ENCODE results near the gene DRD3. TPM values are rescaled to one million over a fixed set of nuclear protein-coding genes. Genes with fewer than 3 reads are reported as not detected.
A peak's percentile ranks its signal among the peaks of the same experiment; 100 is the strongest.

Gene DRD3
- total and polyA plus RNA-seq, 2 experiments from 2014 or later, result 0.21 to 0.65 TPM

GRCh38 chr3:114179575-114179974 lies 723 bp upstream of the DRD3 start:
- DNase-seq (ENCODE audit: low spot score), result peak; percentile 77
- no peak overlapping the region for H3K4me3 Mint-ChIP-seq
- Histone ChIP-seq H3K4me2 (no peak overlapping the region), H3K36me3 (ENCODE audit: insufficient read depth) (0 out of 2 replicates have a peak, but pooled peaks cover under 1% of the 10 kb centered on the region), H3K4me3 (no peak overlapping the region), H3K79me2 (replicated peaks; ENCODE audit: insufficient read depth) (no peaks in the 10 kb centered on the region), H4K20me1 (replicated peaks; ENCODE audit: insufficient read depth) (no peaks in the 10 kb centered on the region), H3K4me1 (ENCODE audit: insufficient read depth) (peaks cover 46% of the 10 kb centered on the region), H3K27ac (ENCODE audit: low read depth) (no peak overlapping the region), H3K27me3 (ENCODE audit: insufficient read depth) (no peaks in the 10 kb centered on the region), H3F3A (replicated peaks; ENCODE audit: low read depth) (no peaks in the 10 kb centered on the region), H2AFZ (no peak overlapping the region), H3K9me2 (ENCODE audit: insufficient read depth) (no peaks in the 10 kb centered on the region)
- TF ChIP-seq ZNF331 (CRISPR knock-in tag; IDR thresholded peaks at IDR 0.05; ENCODE audit: low read depth) (no peak), EZH2 (IDR thresholded peaks at IDR 0.05; ENCODE audit: low read depth, unreplicated experiment) (no peak), CREB1 (CRISPR knock-in tag; IDR thresholded peaks at IDR 0.05; ENCODE audit: low read depth) (no peak), STAT1 (IDR thresholded peaks at IDR 0.05; ENCODE audit: unreplicated experiment) (no peak), NANOG (IDR thresholded peaks at IDR 0.05; ENCODE audit: borderline replicate concordance) (0 out of 2 replicates have a peak, but pooled peaks have one; percentile 6), POLR2AphosphoS5 (IDR thresholded peaks at IDR 0.05; ENCODE audit: low read depth) (no peak), EZH2phosphoT487 (IDR thresholded peaks at IDR 0.05; ENCODE audit: unreplicated experiment) (no peak), ZNF114 (CRISPR knock-in tag; IDR thresholded peaks at IDR 0.05) (no peak), JUNB (IDR thresholded peaks at IDR 0.05; ENCODE audit: unreplicated experiment) (no peak)
- TF ChIP-seq, protein P1, sequence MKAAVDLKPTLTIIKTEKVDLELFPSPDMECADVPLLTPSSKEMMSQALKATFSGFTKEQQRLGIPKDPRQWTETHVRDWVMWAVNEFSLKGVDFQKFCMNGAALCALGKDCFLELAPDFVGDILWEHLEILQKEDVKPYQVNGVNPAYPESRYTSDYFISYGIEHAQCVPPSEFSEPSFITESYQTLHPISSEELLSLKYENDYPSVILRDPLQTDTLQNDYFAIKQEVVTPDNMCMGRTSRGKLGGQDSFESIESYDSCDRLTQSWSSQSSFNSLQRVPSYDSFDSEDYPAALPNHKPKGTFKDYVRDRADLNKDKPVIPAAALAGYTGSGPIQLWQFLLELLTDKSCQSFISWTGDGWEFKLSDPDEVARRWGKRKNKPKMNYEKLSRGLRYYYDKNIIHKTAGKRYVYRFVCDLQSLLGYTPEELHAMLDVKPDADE (IDR thresholded peaks at IDR 0.05), result no peak
- TF ChIP-seq, protein P2, sequence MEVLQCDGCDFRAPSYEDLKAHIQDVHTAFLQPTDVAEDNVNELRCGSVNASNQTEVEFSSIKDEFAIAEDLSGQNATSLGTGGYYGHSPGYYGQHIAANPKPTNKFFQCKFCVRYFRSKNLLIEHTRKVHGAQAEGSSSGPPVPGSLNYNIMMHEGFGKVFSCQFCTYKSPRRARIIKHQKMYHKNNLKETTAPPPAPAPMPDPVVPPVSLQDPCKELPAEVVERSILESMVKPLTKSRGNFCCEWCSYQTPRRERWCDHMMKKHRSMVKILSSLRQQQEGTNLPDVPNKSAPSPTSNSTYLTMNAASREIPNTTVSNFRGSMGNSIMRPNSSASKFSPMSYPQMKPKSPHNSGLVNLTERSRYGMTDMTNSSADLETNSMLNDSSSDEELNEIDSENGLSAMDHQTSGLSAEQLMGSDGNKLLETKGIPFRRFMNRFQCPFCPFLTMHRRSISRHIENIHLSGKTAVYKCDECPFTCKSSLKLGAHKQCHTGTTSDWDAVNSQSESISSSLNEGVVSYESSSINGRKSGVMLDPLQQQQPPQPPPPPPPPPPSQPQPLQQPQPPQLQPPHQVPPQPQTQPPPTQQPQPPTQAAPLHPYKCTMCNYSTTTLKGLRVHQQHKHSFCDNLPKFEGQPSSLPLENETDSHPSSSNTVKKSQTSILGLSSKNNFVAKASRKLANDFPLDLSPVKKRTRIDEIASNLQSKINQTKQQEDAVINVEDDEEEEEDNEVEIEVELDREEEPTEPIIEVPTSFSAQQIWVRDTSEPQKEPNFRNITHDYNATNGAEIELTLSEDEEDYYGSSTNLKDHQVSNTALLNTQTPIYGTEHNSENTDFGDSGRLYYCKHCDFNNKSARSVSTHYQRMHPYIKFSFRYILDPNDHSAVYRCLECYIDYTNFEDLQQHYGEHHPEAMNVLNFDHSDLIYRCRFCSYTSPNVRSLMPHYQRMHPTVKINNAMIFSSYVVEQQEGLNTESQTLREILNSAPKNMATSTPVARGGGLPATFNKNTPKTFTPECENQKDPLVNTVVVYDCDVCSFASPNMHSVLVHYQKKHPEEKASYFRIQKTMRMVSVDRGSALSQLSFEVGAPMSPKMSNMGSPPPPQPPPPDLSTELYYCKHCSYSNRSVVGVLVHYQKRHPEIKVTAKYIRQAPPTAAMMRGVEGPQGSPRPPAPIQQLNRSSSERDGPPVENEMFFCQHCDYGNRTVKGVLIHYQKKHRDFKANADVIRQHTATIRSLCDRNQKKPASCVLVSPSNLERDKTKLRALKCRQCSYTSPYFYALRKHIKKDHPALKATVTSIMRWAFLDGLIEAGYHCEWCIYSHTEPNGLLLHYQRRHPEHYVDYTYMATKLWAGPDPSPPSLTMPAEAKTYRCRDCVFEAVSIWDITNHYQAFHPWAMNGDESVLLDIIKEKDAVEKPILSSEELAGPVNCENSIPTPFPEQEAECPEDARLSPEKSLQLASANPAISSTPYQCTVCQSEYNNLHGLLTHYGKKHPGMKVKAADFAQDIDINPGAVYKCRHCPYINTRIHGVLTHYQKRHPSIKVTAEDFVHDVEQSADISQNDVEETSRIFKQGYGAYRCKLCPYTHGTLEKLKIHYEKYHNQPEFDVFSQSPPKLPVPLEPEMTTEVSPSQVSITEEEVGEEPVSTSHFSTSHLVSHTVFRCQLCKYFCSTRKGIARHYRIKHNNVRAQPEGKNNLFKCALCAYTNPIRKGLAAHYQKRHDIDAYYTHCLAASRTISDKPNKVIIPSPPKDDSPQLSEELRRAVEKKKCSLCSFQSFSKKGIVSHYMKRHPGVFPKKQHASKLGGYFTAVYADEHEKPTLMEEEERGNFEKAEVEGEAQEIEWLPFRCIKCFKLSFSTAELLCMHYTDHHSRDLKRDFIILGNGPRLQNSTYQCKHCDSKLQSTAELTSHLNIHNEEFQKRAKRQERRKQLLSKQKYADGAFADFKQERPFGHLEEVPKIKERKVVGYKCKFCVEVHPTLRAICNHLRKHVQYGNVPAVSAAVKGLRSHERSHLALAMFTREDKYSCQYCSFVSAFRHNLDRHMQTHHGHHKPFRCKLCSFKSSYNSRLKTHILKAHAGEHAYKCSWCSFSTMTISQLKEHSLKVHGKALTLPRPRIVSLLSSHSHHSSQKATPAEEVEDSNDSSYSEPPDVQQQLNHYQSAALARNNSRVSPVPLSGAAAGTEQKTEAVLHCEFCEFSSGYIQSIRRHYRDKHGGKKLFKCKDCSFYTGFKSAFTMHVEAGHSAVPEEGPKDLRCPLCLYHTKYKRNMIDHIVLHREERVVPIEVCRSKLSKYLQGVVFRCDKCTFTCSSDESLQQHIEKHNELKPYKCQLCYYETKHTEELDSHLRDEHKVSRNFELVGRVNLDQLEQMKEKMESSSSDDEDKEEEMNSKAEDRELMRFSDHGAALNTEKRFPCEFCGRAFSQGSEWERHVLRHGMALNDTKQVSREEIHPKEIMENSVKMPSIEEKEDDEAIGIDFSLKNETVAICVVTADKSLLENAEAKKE (CRISPR knock-in tag; IDR thresholded peaks at IDR 0.05), result no peak
- TF ChIP-seq, protein P3, sequence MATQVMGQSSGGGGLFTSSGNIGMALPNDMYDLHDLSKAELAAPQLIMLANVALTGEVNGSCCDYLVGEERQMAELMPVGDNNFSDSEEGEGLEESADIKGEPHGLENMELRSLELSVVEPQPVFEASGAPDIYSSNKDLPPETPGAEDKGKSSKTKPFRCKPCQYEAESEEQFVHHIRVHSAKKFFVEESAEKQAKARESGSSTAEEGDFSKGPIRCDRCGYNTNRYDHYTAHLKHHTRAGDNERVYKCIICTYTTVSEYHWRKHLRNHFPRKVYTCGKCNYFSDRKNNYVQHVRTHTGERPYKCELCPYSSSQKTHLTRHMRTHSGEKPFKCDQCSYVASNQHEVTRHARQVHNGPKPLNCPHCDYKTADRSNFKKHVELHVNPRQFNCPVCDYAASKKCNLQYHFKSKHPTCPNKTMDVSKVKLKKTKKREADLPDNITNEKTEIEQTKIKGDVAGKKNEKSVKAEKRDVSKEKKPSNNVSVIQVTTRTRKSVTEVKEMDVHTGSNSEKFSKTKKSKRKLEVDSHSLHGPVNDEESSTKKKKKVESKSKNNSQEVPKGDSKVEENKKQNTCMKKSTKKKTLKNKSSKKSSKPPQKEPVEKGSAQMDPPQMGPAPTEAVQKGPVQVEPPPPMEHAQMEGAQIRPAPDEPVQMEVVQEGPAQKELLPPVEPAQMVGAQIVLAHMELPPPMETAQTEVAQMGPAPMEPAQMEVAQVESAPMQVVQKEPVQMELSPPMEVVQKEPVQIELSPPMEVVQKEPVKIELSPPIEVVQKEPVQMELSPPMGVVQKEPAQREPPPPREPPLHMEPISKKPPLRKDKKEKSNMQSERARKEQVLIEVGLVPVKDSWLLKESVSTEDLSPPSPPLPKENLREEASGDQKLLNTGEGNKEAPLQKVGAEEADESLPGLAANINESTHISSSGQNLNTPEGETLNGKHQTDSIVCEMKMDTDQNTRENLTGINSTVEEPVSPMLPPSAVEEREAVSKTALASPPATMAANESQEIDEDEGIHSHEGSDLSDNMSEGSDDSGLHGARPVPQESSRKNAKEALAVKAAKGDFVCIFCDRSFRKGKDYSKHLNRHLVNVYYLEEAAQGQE (IDR thresholded peaks at IDR 0.05; ENCODE audit: unreplicated experiment), result peak; percentile 57
- TF ChIP-seq, protein P4, sequence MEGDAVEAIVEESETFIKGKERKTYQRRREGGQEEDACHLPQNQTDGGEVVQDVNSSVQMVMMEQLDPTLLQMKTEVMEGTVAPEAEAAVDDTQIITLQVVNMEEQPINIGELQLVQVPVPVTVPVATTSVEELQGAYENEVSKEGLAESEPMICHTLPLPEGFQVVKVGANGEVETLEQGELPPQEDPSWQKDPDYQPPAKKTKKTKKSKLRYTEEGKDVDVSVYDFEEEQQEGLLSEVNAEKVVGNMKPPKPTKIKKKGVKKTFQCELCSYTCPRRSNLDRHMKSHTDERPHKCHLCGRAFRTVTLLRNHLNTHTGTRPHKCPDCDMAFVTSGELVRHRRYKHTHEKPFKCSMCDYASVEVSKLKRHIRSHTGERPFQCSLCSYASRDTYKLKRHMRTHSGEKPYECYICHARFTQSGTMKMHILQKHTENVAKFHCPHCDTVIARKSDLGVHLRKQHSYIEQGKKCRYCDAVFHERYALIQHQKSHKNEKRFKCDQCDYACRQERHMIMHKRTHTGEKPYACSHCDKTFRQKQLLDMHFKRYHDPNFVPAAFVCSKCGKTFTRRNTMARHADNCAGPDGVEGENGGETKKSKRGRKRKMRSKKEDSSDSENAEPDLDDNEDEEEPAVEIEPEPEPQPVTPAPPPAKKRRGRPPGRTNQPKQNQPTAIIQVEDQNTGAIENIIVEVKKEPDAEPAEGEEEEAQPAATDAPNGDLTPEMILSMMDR (conservative IDR thresholded peaks at IDR 0.05; ENCODE audit: low read depth in 2 of 2), result peak; percentile 73 to 80
- peaks cover 2% of the 10 kb centered on the region for H3K27me3 Mint-ChIP-seq (ENCODE audit: insufficient read depth, low read depth, poor library complexity)
- peak; percentile 94 for ATAC-seq
- H3K9me3 Mint-ChIP-seq, result peaks cover 3% of the 10 kb centered on the region
- H3K36me3 Mint-ChIP-seq (ENCODE audit: low read depth), result 0 out of 3 replicates have a peak, but pooled peaks cover 1% of the 10 kb centered on the region
- no peak overlapping the region for H3K27ac Mint-ChIP-seq
- peaks cover 46% of the 10 kb centered on the region for H3K4me1 Mint-ChIP-seq
